ENCODE measurements around the gene FBXW8. TPM values are rescaled to one million over a fixed set of nuclear protein-coding genes. Genes with fewer than 3 reads are reported as not detected.

The FBXW8 gene
- total and polyA plus RNA-seq, 2 donors from 2014 or later, result 3.3 to 20.3 TPM

DNA sequence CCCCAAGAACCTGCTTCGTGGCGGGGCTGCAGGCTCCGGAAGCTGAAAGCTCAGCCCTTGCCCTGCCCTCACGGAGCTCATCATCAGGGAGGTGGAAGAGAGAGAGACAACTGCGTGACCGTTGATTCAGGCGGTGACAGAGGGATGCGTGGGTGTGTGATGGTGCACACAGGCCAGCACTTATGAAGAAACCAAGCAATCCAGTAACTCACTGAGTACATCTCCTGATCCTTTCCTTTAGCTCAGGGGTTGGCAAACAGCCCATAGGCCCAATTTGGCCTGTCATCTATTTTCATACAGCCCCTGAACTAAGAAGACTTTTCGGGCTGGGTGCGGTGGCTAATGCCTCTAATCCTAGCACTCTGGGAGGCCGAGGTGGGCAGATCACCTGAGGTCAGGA is 138.5 kb downstream of the FBXW8 start:
- no peaks in the 10 kb centered on the region for H3K27me3 ChIP-seq (ENCODE audit: control insufficient read depth, insufficient read depth, low read length)
- FAIRE-seq (no peak), DNase-seq (no peak)
- no peaks in the 10 kb centered on the region for H3K36me3 ChIP-seq (ENCODE audit: control insufficient read depth in 2 of 3, insufficient read depth in 3 of 3, low read length in 3 of 3)
- intact Hi-C loops (cut with DNase I), result no loop called here
- peaks cover 0 to 11% (median 0%) of the 10 kb centered on the region in 3 donors for H3K4me1 ChIP-seq (ENCODE audit: control insufficient read depth in 2 of 3, insufficient read depth in 2 of 3, low read depth in 1 of 3, low read length in 3 of 3)
- H3K4me3 ChIP-seq (ENCODE audit: low read length in 3 of 3), result no peak overlapping the region
- TF ChIP-seq, protein P1, sequence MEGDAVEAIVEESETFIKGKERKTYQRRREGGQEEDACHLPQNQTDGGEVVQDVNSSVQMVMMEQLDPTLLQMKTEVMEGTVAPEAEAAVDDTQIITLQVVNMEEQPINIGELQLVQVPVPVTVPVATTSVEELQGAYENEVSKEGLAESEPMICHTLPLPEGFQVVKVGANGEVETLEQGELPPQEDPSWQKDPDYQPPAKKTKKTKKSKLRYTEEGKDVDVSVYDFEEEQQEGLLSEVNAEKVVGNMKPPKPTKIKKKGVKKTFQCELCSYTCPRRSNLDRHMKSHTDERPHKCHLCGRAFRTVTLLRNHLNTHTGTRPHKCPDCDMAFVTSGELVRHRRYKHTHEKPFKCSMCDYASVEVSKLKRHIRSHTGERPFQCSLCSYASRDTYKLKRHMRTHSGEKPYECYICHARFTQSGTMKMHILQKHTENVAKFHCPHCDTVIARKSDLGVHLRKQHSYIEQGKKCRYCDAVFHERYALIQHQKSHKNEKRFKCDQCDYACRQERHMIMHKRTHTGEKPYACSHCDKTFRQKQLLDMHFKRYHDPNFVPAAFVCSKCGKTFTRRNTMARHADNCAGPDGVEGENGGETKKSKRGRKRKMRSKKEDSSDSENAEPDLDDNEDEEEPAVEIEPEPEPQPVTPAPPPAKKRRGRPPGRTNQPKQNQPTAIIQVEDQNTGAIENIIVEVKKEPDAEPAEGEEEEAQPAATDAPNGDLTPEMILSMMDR (IDR thresholded peaks at IDR 0.05; ENCODE audit: borderline replicate concordance, extremely low read depth, insufficient read depth), result no peak
- H3K9ac ChIP-seq (ENCODE audit: low read length in 3 of 3), result no peak overlapping the region
- H3K9me3 ChIP-seq (ENCODE audit: control insufficient read depth in 2 of 3, insufficient read depth in 1 of 3, low read length in 3 of 3), result no peaks in the 10 kb centered on the region
- H3K27ac ChIP-seq (ENCODE audit: low read depth in 2 of 2, low read length in 2 of 2), result no peak overlapping the region

DNA sequence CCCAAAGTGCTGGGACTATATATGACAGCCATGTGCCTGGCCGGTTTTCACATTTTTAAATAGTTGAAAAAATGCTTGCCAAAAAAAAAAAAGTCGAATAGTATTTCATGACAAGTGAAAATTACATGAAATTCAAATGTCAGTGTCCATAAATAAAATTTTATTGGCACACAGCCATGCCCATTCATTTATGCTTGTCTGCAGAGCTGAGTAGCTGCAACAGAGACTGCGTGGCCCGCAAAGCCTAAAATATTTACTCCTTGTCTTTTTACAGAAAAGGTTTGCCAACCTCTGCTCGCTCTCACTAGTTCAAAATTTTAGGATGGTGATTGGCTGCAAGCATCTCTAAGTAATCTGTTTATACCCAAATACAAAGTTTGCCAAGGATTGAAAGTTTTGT is 139.3 kb downstream of the FBXW8 start:
- intact Hi-C loops (cut with DNase I), result no loop called here
- no peaks in the 10 kb centered on the region for H3K27me3 ChIP-seq (ENCODE audit: control insufficient read depth, insufficient read depth, low read length)
- H3K4me3 ChIP-seq (ENCODE audit: low read length in 3 of 3), result no peak overlapping the region
- peaks cover 0 to 11% (median 0%) of the 10 kb centered on the region in 3 donors for H3K4me1 ChIP-seq (ENCODE audit: control insufficient read depth in 2 of 3, insufficient read depth in 2 of 3, low read depth in 1 of 3, low read length in 3 of 3)
- DNase-seq, result no peak
- H3K27ac ChIP-seq (ENCODE audit: low read depth in 2 of 2, low read length in 2 of 2), result no peak overlapping the region
- FAIRE-seq, result no peak
- no peak overlapping the region for H3K9ac ChIP-seq (ENCODE audit: low read length in 3 of 3)
- TF ChIP-seq, protein P1 (IDR thresholded peaks at IDR 0.05; ENCODE audit: borderline replicate concordance, extremely low read depth, insufficient read depth), result no peak
- H3K9me3 ChIP-seq (ENCODE audit: control insufficient read depth in 2 of 3, insufficient read depth in 1 of 3, low read length in 3 of 3), result no peaks in the 10 kb centered on the region
- no peaks in the 10 kb centered on the region for H3K36me3 ChIP-seq (ENCODE audit: control insufficient read depth in 2 of 3, insufficient read depth in 3 of 3, low read length in 3 of 3)

DNA sequence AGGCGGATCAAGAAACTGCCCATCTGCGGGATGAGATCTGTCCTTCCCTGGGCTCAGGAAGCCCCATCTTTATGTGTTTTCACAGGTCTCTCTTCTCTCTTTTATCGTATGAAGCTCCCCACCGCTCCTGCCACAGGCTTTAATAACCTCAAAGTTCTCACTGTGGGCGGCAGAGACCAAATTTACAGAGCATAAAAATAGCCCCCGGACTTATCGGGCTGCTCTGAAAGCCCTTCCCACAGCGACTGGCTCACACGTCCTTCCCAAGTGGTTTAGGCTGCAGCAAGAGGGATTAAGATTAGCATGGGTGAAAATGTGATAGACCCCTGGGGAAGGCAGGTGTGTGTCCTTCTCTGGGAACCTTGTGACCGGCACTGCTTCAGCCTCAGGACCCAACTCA is 140.6 kb downstream of the FBXW8 start:
- H3K9me3 ChIP-seq (ENCODE audit: control insufficient read depth in 2 of 3, insufficient read depth in 1 of 3, low read length in 3 of 3), result no peaks in the 10 kb centered on the region
- TF ChIP-seq, protein P1 (IDR thresholded peaks at IDR 0.05; ENCODE audit: borderline replicate concordance, extremely low read depth, insufficient read depth), result no peak
- no peak overlapping the region for H3K27ac ChIP-seq (ENCODE audit: low read depth in 2 of 2, low read length in 2 of 2)
- H3K36me3 ChIP-seq (ENCODE audit: control insufficient read depth in 2 of 3, insufficient read depth in 3 of 3, low read length in 3 of 3), result no peaks in the 10 kb centered on the region
- intact Hi-C loops (cut with DNase I), result no loop called here
- H3K4me3 ChIP-seq (ENCODE audit: low read length in 3 of 3), result no peak overlapping the region
- DNase-seq, result no peak
- no peak for FAIRE-seq
- peaks cover 0 to 7% (median 0%) of the 10 kb centered on the region in 3 donors for H3K4me1 ChIP-seq (ENCODE audit: control insufficient read depth in 2 of 3, insufficient read depth in 2 of 3, low read depth in 1 of 3, low read length in 3 of 3)
- no peaks in the 10 kb centered on the region for H3K27me3 ChIP-seq (ENCODE audit: control insufficient read depth, insufficient read depth, low read length)
- H3K9ac ChIP-seq (ENCODE audit: low read length in 3 of 3), result no peak overlapping the region

All from kidney (tissue), 14 donors.